ENCODE results near the gene ARHGAP15. TPM values are rescaled to one million over a fixed set of nuclear protein-coding genes. Genes with fewer than 3 reads are reported as not detected.

Gene ARHGAP15
- total RNA-seq, 2 experiments from 2014 or later, result 72.1 to 98.4 TPM

DNA sequence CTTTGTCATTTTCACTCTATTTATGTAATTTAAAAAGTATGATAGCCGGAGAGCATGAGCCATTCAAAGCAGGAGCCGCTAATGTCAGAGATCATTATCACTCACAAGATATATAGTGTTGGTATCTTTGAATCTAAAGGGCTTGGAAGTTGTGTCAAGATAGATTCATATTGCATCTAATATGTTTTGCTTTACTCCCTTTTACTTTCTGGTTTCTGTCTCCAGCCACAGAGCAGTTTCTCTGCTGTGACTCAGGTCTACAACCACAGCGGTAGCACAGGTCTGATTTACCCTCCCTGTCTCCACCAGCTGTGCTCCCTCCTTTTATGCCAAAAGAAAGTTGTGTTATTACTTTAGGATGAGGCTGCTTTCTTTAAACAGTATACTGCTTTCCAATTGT lies 424.0 kb downstream of the ARHGAP15 start:
- Histone ChIP-seq H4K20me1 (ENCODE audit: insufficient read depth, low read length) (no peaks in the 10 kb centered on the region), H3K36me3 (ENCODE audit: insufficient read depth, low read length) (0 out of 2 replicates have a peak, but pooled peaks cover 5% of the 10 kb centered on the region), H3K4me1 (ENCODE audit: insufficient read depth, low read length, poor library complexity, severe bottlenecking) (no peaks in the 10 kb centered on the region), H3K79me2 (ENCODE audit: insufficient read depth, low read depth, low read length) (no peaks in the 10 kb centered on the region), H3K9me2 (ENCODE audit: insufficient read depth, low read length) (no peaks in the 10 kb centered on the region), H3K4me2 (ENCODE audit: low read length) (no peak overlapping the region), H3K9me3 (ENCODE audit: low read length) (no peaks in the 10 kb centered on the region), H2AFZ (ENCODE audit: low read length) (no peak overlapping the region), H3K4me3 (ENCODE audit: low read depth, low read length, poor library complexity, severe bottlenecking) (no peak overlapping the region), H3K27ac (ENCODE audit: low read depth, low read length, poor library complexity, severe bottlenecking) (no peak overlapping the region)
- intact Hi-C loops (cut with micrococcal nuclease; ENCODE audit: unreplicated experiment), result no loop called here
- POLR2A ChIA-PET, result no interaction called here
- no TSS peak for BruUV-seq (replicated peaks)
- CTCF ChIA-PET (ENCODE audit: unreplicated experiment), result no interaction called here
- TF ChIP-seq EZH2phosphoT487 (IDR thresholded peaks at IDR 0.05; ENCODE audit: borderline replicate concordance, low read depth, low read length) (no peak), CTCF (conservative IDR thresholded peaks at IDR 0.05; ENCODE audit: low read length) (no peak)
- no peak for DNase-seq (ENCODE audit: low spot score)

GRCh38 chr2:143558665-143559064 lies 429.4 kb downstream of the ARHGAP15 start:
- Histone ChIP-seq H3K4me1 (ENCODE audit: insufficient read depth, low read length, poor library complexity, severe bottlenecking) (no peaks in the 10 kb centered on the region), H3K9me3 (ENCODE audit: low read length) (no peaks in the 10 kb centered on the region), H3K79me2 (ENCODE audit: insufficient read depth, low read depth, low read length) (no peaks in the 10 kb centered on the region), H2AFZ (ENCODE audit: low read length) (no peak overlapping the region), H3K9me2 (ENCODE audit: insufficient read depth, low read length) (no peaks in the 10 kb centered on the region), H3K4me2 (ENCODE audit: low read length) (no peak overlapping the region), H3K4me3 (ENCODE audit: low read depth, low read length, poor library complexity, severe bottlenecking) (no peak overlapping the region), H3K27ac (ENCODE audit: low read depth, low read length, poor library complexity, severe bottlenecking) (no peak overlapping the region), H4K20me1 (ENCODE audit: insufficient read depth, low read length) (no peaks in the 10 kb centered on the region), H3K36me3 (ENCODE audit: insufficient read depth, low read length) (peaks cover 11% of the 10 kb centered on the region; the same call in 1 of the 2 replicates)
- ChIA-PET CTCF (ENCODE audit: unreplicated experiment) (no interaction called here), POLR2A (interaction anchor here (0.7 kb wide), 1 partner anchor 115 kb away, joined by 5 read pairs; no protein-coding TSS in a partner anchor)
- intact Hi-C loops (cut with micrococcal nuclease; ENCODE audit: unreplicated experiment), result no loop called here
- no TSS peak for BruUV-seq (replicated peaks)
- DNase-seq (ENCODE audit: low spot score), result no peak
- TF ChIP-seq EZH2phosphoT487 (IDR thresholded peaks at IDR 0.05; ENCODE audit: borderline replicate concordance, low read depth, low read length), result no peak
- TF ChIP-seq CTCF (conservative IDR thresholded peaks at IDR 0.05; ENCODE audit: low read length), result no peak

- CTCF ChIA-PET (ENCODE audit: unreplicated experiment), result no interaction called here
- no peaks in the 10 kb centered on the region for H3K79me2 ChIP-seq (ENCODE audit: insufficient read depth, low read depth, low read length)
- H3K36me3 ChIP-seq (ENCODE audit: insufficient read depth, low read length), result peaks cover 11% of the 10 kb centered on the region; the same call in 1 of the 2 replicates
- H3K4me1 ChIP-seq (ENCODE audit: insufficient read depth, low read length, poor library complexity, severe bottlenecking), result no peaks in the 10 kb centered on the region
- POLR2A ChIA-PET, result no interaction called here
- no peak overlapping the region for H2AFZ ChIP-seq (ENCODE audit: low read length)
- BruUV-seq (replicated peaks), result no TSS peak
- no peak overlapping the region for H3K27ac ChIP-seq (ENCODE audit: low read depth, low read length, poor library complexity, severe bottlenecking)
- no peak overlapping the region for H3K4me2 ChIP-seq (ENCODE audit: low read length)
- no peak for TF ChIP-seq EZH2phosphoT487 (IDR thresholded peaks at IDR 0.05; ENCODE audit: borderline replicate concordance, low read depth, low read length)
- TF ChIP-seq CTCF (conservative IDR thresholded peaks at IDR 0.05; ENCODE audit: low read length), result no peak
- DNase-seq (ENCODE audit: low spot score), result no peak
- no peaks in the 10 kb centered on the region for H3K9me3 ChIP-seq (ENCODE audit: low read length)
- no peak overlapping the region for H3K4me3 ChIP-seq (ENCODE audit: low read depth, low read length, poor library complexity, severe bottlenecking)
- intact Hi-C loops (cut with micrococcal nuclease; ENCODE audit: unreplicated experiment), result no loop called here
- no peaks in the 10 kb centered on the region for H4K20me1 ChIP-seq (ENCODE audit: insufficient read depth, low read length)
- no peaks in the 10 kb centered on the region for H3K9me2 ChIP-seq (ENCODE audit: insufficient read depth, low read length)
Observed at GRCh38 chr2:143559147-143559546, 429.9 kb downstream of the ARHGAP15 start.

Data from OCI-LY7 (cell line).